ENCODE data around the gene CHAC1.

CHAC1 gene

GRCh38 chr15:40985541-40986330, 32.5 kb downstream of the CHAC1 start:
- no peak for DNase-seq (ENCODE audit: low spot score)

GRCh38 chr15:40986820-40987219, 33.5 kb downstream of the CHAC1 start:
- DNase-seq (ENCODE audit: low spot score), result no peak

DNA sequence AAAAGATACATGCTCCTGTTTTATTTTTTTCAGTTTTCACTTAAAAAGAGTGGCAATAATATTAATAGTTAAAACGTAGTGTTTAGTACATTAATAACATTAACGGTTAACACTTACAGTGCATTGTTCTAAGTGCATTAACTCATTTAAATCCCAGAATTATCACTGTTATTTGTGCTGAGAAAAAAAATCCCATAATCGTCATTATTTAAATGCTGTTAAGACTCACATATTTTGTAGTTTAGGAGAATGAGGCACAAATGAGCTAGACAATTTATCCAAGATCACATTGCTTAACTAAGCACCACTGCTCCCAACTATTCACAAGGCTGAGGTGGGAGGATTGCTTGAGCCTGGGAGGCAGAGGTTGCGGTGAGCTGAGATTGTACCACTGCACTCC, 34.9 kb downstream of the CHAC1 start:
- no peak for DNase-seq (ENCODE audit: low spot score)

DNA sequence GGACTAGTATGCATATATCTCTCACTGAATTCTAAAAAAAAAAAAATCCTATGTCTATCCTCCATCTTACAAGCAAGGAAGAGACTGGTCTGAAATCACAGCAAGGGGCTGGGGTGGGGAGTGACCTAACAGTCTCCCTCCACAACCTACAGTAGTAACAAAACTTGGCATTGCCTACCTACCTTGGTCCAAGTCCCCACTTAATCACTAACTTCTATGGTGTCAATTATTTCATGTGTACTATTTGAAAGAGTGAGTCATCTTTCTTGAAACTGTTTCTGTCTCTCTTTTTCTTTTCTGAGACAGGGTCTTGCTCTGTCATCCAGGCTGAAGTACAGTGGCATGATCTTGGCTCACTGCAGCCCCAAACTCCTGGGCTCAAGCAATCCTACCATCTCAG, 36.8 kb downstream of the CHAC1 start:
- no peak for DNase-seq (ENCODE audit: low spot score)

GRCh38 chr15:40990789-40991188, 37.5 kb downstream of the CHAC1 start:
- DNase-seq (ENCODE audit: low spot score), result no peak

DNA sequence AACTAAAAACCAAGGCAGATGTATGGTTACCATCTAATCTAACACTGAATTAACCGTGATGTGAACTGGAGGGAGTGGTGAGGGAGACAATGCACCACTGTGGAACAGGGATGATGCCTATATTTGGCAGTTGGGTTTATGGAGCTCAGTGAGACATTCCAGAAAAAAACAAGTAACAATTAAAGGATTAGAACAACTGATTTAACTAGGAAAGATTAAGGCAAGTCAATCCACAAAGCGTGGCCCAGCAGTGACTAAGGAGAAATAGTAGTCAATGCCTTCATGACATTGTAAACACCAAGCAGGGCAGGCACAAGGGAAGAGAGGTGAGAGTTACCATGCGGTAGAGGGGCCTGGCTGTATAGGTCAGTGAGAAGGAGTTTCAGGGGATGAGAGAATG, 38.1 kb downstream of the CHAC1 start:
- no peak for DNase-seq (ENCODE audit: low spot score)

DNA sequence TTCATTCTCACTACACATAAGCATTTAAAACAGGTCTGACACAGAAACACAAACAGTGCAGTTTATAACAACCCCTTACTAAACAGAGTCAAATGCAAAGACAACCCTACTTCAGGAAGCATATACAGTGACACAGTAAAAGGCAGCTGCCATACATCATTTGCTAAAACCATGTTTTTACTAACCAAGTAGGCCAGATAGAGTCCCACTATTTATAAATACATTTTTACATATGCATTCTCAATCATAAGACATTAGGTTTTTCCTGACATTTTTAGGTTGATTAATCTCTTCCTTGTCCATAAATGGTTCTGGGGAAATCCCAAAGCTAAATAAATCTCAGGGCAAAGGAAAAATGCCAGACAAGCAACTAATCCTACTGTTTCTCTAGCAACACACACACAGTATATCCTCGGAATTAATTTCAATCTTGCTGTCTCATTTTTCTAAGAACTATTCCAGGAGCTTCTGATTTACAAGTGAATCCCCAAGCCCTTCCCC, 39.0 kb downstream of the CHAC1 start:
- no peak for DNase-seq (ENCODE audit: low spot score)

DNA sequence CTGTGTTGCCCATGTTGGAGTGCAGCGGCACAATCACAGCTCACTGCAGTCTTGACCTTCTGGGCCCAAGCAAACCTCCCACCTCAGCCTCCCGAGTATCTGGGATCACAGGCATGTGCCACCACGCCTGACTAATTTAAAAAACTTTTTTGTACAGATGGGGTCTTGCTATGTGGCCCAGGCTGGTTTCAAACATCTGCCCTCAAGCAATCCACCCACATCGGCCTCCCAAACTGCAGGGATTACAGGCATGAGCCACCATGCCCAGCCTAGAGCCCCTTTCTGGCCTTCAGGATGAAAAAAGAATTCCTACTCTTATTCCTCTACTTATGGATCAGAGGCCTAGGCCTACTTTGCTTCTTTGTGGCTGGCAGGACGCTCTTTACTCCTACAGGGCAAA, 39.6 kb downstream of the CHAC1 start:
- DNase-seq (ENCODE audit: low spot score), result no peak

DNA sequence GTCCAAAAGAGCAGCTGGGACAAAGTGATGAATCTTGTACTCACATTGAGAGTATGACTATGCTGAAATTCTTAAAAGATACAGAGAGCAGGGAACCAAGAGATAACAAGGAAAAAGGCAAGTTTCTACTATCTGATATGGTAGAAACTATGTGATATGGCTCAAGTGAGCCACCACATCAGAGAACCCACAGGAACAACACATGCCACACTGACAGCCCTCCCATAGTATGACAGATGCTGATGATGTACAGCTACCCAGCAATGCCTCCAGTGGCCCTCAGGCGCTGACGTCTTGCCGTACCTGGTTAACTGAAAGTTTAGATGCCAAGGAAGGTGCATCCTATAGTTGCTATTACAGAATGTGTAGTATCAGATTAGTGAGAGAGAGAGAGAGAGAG, 42.4 kb downstream of the CHAC1 start:
- DNase-seq (ENCODE audit: low spot score), result no peak

GRCh38 chr15:40999190-40999589, 45.9 kb downstream of the CHAC1 start:
- no peak for DNase-seq (ENCODE audit: low spot score)

- peak; percentile 21 for DNase-seq (ENCODE audit: low spot score)
Observed at GRCh38 chr15:41001524-41002214, 48.4 kb downstream of the CHAC1 start.

DNA sequence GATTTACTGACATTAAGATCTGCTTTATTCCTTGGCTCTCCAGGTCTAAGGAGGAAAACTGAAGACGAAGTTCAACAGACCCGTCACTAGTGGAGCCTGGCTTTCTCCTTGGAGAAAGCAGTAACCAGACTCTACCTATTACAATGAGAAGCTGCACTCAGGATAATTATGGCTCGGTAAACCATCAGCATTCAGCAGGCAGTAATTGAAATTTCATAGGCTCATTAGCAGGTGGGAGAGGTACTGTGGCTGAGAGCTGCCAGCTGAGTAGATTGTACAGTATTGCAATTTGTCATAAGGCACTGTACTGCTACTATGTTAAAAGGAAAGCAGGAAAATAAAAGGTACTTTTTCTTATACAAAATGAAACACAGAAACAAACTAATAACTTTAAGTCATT, 51.2 kb downstream of the CHAC1 start:
- no peak for DNase-seq (ENCODE audit: low spot score)
